GM11168 (cell line): Measurements from ENCODE around the gene REPS2.

Experiments
- in situ Hi-C: fragments of 300-500 bp; cut with MboI; formaldehyde crosslinking; loops from one replicate; pipeline ENCODE4 v1.12.0; 2022; ENCODE audit warnings: low sequenced_read_pairs; ENCODE audit not compliant: unreplicated experiment

Gene REPS2

DNA sequence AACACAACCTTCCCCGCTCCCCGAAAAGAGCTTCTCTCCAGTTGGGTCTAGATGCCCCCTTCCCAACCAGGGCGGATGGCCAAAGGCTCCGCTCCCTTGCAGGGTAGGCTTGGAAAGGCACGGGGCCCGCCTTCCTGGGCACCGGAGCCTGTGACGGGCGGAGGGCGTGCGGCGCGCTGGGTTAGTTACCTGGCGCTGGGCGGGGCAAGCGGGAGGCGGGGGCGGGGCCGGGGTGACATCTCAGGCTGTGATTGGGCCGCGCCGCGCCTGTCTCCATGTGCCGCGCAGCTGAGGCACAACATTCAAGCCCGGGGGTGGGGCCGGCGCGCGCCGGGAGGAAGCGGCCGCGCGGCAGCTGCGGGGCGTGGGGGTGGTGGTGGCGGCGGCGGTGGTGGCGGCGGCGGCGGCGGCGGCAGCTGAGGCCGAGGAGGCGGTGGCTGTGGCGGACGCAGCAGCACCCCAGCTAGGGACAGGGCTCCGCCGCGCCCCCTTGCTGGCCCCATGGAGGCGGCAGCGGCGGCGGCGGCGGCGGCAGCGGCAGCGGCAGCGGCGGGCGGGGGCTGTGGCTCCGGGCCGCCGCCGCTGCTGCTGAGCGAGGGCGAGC, at the start of gene REPS2:
Gene REPS2, plus strand, starts transcription at position 298 of the 604 bp plus-strand sequence. Its CDS starts 204 bp downstream, at position 502.
- in situ Hi-C loops = no loop called here

DNA sequence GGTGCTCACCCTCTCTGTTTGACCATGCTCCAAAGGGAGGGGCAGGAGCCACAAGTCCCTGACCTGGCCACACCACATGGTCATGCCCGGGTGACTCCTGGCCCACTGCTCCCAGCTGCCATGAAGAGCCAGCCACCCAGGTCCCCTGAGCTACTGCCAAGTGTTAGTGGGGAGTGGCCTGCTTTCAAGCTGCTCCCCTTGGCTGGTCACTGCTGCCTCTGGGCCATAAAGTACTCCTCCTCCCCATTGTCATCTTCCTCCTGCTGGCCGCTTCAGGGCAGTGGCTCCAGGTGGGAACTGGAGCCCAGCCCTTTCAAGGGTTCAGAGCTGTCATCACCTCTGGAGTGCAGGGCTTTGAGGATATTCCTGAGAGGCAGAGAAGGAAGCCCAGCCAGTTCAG, 49.0 kb upstream of the REPS2 start:
- in situ Hi-C loops = loop anchor here (25.0 kb wide), 1 partner anchor 140 kb away; no protein-coding TSS in a partner anchor

DNA sequence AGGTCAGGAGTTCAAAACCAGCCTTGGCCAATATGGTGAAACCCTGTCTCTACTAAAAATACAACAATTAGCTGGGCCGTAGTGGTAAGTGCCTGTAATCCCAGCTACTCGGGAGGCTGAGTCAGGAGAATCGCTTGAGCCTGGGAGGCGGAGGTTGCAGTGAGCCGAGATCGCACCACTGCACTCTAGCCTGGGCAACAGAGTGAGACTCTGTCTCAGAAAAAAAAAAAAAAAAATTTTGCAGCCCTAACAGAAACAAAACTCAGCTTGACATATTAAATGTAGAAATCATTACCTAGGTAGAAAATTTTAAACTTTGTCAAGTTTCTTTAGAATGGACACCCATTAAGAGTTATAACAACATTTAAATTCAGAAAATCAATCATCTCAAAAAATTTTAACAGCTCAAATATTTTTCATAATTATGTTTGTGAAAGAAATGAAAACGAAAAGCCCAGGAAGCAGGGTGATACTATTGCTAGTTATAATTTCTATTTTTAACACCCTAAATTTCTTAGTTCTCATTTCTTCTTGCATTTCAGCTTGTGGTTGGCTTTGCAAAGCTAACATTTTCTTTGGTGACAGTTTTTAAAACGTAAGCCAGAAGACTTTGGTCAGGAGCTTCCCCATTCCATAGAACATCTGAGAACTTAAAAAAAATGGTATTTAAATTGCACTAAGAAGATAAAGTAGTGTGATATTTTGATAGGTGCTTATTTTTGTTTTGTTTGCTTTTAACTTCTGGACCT, 43.0 kb upstream of the REPS2 start:
- in situ Hi-C loops = no loop called here

DNA sequence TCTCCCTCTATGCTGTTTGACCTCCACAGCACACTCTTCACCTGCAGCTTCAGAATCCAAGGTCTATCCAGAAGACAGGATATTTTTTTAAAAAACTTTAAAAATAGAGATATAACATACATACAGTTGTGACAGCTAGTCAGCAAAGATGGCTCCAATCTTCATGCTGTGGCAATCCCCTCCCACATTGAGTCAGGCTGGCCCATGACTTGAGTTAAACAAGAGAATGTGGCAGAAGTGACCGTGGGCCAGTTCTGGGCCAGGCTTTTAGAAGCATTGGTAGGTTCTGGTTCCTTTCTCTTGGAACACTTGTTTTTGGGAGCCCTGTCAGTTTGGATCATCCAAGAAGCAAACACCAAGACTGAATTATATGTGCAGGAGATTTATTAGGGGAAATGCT, 36.1 kb upstream of the REPS2 start:
- in situ Hi-C loops = no loop called here

DNA sequence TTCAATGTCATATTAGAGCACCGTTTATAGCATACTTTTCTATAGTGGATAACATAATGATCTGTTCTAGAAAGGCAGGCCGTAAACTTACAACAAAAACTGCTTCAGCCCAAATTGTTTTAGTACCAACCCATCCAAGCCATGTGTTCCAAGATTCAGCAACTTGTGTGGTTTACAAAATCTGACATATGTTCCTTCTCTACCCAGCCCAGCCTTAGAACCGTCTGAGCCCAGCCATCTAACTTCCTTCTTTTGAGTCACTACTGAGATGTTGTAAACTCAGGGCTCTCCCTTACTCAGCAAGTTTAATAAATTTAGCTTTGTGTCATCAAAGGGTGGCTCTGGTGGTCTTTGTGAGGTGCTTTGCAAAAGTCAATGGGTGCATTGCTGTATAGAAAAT, 32.4 kb upstream of the REPS2 start:
- in situ Hi-C loops = no loop called here

DNA sequence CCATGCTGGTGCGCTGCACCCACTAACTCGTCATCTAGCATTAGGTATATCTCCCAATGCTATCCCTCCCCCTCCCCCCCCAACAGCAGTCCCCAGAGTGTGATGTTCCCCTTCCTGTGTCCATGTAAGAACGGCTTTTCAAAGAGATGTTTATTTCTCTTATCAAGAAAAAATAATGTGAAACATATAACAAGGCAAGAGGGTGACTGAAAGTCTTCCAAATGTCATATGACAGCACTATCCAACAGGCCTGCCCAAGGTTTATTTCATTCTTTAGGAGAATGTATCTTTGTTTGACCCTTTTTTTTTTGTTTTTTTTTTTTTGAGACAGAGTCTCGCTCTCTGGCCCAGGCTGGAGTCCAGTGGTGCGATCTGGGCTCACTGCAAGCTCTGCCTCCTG, 29.9 kb upstream of the REPS2 start:
- in situ Hi-C loops = no loop called here

DNA sequence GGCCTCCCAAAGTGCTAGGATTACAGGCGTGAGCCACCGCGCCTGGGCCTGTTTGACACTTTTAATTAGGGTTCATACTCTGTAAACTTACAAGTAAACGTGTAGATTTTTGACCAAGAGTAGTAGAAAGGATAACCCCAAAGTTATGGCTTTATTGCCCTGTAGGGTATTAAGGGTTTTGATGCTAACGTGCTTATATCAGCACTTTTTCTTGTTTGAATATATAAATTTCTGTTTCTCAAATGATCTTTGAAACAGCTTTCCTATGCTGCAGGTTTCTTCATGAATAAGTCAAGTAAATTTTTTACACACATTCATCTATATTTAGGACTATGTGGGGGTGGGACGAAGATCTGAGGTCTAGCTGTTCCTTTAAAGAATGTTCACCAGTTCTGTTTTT, 29.3 kb upstream of the REPS2 start:
- in situ Hi-C loops = no loop called here

DNA sequence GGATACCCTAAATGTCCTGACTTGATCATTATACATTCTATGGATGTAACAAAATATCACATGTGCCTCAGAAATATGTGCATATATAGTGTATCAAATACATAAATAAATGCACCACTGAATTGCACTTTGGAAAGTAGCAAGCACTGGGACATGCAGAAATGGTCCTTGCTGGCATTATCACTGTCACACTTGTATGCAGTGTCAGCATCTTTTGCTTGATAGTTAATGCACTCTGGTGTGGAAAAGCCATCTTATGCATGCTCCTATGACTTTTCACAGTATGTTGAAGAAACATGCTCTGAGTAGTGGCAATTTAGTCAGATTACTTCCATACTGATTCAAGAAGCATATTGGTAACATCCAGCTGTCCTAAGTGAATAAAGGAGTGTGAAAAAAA, 27.5 kb upstream of the REPS2 start:
- in situ Hi-C loops = no loop called here

DNA sequence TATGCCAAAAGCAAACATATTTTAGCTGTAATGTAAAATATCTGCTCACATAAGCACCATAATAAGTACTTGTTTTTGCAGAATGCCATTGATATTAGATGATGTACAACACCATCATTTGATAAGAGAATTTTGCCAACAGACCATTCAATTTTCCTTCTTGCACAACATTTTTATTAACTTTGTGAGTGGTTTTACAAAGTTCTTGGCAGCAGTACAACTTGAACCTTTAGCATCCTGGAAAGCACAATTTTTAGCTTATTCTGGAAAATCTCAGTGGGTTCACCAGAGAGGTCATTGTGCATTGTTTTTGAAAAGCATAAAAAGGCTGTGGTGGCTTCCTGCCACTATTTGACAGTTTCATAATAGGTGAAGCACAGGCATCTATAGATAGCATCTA, 26.4 kb upstream of the REPS2 start:
- in situ Hi-C loops = no loop called here

DNA sequence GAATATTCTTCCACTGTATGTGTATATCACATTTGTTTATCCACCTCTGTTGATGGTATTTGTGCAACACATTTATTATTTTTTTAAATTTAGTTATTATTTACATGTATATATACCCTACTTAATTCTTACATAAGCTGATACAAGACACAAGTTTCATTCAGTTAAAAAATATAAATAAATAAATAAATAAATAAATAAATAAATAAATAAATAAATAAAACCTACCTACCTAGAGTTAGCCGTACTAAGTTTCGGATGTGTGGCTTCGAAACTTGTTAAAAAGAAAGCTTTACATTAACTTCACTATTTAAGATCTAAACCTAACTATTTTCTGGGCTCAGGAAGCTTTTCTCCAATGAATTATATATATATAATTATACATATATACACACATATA, 23.3 kb upstream of the REPS2 start:
- in situ Hi-C loops = no loop called here

DNA sequence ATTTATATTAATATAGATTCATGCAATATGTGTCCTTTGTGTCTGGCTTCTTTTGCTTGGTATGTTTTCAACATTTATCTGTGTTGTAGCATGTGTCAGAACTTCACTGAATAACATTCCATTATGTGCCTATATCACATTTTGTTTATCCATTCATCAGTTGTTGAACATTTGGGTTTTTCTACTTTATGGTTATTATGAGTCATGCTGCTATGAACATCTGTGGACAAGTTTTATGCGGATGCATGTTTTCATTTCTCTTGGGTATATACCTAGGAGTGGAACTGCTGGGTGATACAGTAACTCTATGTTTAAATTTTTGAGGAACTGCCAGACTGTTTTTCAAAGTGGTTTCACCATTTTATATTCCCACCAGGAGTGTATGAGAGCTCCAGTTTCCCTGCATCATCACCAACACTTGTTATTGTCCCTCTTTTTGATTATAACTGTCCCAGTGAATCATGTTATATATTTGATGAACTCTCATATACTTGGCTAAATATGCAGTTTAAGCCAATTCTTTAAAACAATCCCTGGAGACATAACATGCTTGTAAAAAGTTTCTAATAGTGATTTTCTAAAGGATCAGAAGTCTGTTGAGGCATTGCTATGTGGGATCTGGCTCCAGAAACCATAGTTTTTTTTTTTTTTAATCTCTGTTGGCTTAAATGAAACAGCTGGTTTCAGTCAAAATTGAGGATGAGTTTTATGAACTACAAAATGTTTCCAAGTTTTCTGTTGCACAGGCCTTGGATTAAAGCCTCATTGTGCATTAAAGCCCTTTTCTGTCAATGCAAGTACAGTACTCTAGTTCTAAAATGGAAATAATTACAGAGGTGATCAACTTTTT, 21.6 kb upstream of the REPS2 start:
- in situ Hi-C loops = no loop called here

DNA sequence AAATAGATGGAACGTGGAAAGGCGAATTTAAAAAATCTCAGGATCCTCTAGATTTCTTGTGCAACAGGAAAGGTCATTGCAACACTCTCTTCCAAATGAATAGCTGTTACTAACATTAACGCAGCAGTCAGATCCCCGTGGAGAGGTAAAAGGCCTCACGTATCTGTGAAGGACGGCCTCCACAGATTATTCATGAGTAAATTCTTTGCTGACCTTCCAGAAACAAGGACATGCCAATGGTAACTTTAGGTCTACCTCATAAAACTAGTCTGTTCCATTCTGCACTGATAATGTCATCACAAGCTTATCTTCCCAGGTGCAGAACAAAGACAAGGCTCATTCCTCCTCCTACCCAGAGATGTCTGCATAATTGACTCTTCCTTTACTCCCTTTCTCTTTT, 16.1 kb upstream of the REPS2 start:
- in situ Hi-C loops = no loop called here

DNA sequence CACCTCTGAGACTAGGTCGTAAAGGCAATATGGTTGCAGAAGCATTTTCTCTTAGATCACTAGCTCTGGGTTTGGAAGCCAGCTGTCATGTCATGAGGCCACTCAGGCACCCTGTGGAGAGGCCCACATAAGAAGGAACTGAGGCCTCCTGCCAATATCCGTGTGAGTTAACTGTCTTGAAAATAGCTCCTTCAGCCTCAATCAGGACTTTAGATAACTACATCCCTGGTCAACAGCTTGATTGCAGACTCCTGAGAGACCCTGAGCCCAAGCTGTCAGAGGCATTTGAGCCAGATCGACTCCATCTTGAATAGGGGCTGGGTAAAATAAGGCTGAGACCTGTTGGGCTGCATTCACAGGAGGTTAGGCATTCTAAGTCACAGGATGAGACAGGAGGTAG, 15.1 kb upstream of the REPS2 start:
- in situ Hi-C loops = no loop called here

DNA sequence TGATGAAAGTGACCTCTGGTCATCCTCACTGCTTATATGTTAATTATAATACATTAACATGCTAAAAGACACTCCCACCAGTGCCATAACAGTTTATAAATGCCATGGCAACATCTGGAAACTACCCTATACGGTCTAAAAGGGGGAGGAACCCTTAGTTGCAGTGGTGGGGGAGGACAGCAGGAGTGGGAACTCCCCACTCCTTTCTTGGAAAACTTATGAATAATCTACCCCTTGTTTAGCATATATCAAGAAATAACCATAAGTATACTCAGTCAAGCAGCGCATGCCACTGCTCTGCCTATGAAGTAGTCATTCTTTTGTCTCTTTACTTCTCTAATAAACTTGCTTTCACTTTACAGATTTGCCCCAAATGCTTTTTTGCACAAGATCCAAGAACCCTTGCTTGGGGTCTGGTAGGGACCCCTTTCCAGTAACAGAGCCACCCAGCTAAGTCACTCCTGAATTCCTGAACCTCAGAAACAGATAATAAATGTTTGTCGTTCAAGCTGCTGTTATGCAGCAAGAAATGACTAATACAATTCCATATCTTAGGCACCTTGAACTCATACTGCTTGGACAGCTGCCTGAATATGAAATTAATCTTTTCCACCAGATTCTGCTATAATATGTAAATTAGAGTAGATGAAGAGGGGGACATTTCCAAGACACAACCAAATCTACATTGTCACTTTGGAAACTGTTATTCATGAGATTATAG, 14.4 kb upstream of the REPS2 start:
- in situ Hi-C loops = no loop called here

DNA sequence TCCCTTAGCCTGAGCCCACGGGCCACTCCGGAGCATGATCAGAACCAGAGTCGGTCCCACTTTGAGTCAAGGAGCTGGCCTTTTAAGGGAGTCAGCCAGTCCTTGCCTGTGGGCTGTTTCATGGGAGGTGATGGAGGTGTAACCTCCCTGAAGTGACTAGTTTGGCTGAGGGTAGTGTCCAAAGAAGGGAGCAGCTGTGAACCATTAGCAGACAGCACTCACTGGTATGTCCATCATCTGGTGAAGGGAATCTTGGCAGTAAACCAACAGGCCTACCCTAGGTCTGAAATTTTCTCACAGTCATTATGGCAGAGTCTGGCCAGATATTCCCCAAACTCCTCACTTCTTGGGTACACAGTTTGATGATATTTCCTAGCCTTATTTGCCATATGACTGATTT, 12.3 kb upstream of the REPS2 start:
- in situ Hi-C loops = no loop called here

DNA sequence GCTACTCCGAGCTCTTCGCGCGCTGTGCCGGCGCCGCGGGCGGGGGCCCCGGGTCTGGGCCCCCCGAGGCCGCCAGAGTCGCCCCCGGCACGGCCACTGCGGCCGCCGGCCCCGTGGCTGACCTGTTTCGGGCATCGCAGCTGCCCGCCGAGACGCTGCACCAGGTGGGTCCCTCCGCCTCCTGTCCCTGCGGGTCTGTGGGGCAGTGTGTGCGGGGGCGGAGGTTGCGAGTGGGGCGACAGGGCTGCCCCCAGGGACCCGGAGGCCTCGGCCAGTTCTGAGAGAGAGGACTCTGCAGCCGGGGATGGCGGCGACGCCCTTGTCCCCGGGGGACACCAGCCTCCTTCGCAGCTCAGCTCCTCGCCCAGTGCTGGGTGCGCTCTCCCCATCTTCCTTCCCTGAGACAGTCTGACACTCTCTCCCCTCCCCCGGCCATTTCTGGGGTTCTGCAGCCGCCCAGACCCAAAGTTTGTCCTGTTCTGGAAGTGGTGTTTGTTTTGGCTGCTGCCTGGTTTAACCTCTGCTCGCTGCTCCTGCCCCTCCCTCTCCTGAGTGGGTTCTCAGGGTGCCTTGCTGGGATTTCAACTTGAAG, 609 bp downstream of the REPS2 start:
- in situ Hi-C loops = no loop called here

DNA sequence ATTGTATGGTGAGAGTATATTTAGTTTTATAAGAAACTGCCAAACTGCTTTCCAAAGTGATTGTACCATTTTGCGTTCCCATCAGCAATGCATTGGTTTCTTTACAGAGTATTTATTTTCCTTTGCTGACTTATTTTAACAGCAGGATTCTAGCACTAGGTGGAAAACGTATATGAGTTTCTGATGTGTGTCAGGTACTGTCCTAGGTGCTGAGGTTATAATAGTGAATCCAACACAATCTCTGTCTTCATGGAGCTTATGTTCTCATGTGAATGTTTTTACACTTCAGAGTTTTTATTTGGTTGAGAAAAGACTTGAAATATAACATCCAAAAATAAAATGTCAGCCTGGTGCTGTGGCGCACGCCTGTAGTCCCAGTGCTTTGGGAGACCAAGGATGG, 4.0 kb downstream of the REPS2 start:
- in situ Hi-C loops = no loop called here

DNA sequence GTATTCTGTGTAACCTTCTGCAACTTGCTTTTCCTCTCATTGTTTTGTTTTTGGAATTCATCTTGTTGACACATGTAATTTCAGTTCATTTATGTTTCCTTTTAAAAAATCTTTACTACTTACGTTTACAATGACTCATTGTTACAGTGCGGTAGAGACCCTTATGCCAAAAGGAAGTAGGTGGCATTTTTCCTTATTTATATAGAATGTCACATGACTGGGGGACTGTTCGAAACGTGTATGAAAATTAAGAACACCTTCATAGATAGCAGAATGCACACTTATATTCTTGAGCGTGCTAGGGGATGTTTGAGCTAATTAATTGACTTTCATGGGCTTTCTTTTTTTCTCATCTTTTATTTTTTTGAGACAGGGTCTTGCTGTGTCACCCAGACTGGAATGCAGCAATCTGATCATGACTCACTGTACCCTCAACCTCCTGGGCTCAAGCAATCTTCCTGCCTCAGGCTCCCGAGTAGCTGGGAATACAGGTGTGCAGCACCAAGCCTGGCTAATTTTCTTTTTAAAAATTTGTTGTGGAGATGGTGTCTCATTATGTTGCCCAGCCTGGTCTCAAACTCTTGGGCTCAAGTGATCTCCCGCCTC, 7.3 kb downstream of the REPS2 start:
- in situ Hi-C loops = no loop called here

DNA sequence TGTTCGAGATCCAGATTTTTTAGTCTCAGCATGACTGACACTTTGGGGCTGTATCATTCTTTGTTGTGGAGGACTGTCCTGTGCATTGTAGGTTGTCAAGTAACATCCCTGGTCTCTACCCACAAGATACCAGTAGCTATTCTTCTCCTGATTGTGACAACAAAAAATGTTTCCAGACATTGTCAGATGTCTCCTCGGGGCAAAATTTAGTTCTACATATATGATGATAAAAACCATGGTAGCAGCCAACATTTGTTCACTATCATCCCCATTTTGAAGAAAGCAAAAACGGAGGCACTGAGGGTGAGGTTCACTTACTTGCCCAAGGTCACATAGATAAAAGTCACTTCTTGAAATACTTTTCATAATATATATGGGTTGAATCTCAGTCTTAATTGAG, 11.3 kb downstream of the REPS2 start:
- in situ Hi-C loops = no loop called here

DNA sequence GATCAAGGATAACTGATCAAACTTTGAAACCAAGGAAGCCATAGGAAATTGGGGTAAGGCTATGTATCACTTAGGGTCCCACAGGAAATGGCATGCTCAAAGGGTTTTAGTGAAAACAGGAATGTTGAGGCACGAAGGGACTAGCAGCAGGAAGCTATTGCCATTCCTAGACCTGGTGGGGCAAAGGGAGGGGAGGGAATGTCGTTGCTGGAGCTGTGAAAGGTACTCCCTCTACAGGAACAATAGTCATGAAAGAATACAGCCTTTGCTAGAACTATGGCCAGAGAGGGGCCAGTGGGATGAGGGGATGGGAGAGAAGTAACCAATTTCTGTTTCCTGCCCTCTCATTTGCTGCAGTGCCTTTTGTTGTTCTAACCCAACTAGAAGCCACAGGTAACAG, 11.9 kb downstream of the REPS2 start:
- in situ Hi-C loops = no loop called here
